COR-L47 (cell line): Measurements from ENCODE around the gene MYCN.

Experiments
- DNase-seq: peaks from one replicate; lab custom pipeline; 2025; lab: John Stamatoyannopoulos, UW

The MYCN gene

GRCh38 chr2:15931319-15931890, 8.9 kb upstream of the MYCN start:
- no peak for DNase-seq

- no peak for DNase-seq
These were observed 8.4 kb upstream of the MYCN start for GRCh38 chr2:15931950-15932349.

GRCh38 chr2:15932394-15933183, 7.8 kb upstream of the MYCN start:
- no peak for DNase-seq

- no peak for DNase-seq
These were observed 7.0 kb upstream of the MYCN start for GRCh38 chr2:15933184-15933845.

- DNase-seq, result no peak
These were observed 5.9 kb upstream of the MYCN start for GRCh38 chr2:15934291-15934945.

GRCh38 chr2:15935189-15935588, 5.2 kb upstream of the MYCN start:
- no peak for DNase-seq

- DNase-seq, result no peak
These were observed 4.7 kb upstream of the MYCN start for GRCh38 chr2:15935675-15936074.

GRCh38 chr2:15936277-15937104, 3.9 kb upstream of the MYCN start:
- no peak for DNase-seq

GRCh38 chr2:15937105-15937881, 3.1 kb upstream of the MYCN start:
- no peak for DNase-seq

- no peak for DNase-seq
These were observed 2.2 kb upstream of the MYCN start for GRCh38 chr2:15937882-15938802.

- DNase-seq, result no peak
These were observed 1.4 kb upstream of the MYCN start for GRCh38 chr2:15938803-15939555.

GRCh38 chr2:15939556-15939853, 845 bp upstream of the MYCN start:
- no peak for DNase-seq

- no peak for DNase-seq
These were observed 521 bp downstream of the MYCN start for GRCh38 chr2:15940661-15941480.

- DNase-seq, result no peak
These were observed 1.1 kb downstream of the MYCN start for GRCh38 chr2:15941481-15941850.

GRCh38 chr2:15941871-15942710, 1.7 kb downstream of the MYCN start:
- no peak for DNase-seq

GRCh38 chr2:15942711-15943345, 2.5 kb downstream of the MYCN start:
- no peak for DNase-seq
